Measurements from ENCODE around the gene ESRRA.

- TF ChIP-seq, protein P1, sequence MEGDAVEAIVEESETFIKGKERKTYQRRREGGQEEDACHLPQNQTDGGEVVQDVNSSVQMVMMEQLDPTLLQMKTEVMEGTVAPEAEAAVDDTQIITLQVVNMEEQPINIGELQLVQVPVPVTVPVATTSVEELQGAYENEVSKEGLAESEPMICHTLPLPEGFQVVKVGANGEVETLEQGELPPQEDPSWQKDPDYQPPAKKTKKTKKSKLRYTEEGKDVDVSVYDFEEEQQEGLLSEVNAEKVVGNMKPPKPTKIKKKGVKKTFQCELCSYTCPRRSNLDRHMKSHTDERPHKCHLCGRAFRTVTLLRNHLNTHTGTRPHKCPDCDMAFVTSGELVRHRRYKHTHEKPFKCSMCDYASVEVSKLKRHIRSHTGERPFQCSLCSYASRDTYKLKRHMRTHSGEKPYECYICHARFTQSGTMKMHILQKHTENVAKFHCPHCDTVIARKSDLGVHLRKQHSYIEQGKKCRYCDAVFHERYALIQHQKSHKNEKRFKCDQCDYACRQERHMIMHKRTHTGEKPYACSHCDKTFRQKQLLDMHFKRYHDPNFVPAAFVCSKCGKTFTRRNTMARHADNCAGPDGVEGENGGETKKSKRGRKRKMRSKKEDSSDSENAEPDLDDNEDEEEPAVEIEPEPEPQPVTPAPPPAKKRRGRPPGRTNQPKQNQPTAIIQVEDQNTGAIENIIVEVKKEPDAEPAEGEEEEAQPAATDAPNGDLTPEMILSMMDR (IDR thresholded peaks at IDR 0.05 in 4 of 5, conservative IDR thresholded peaks at IDR 0.05 in 1 of 5): no peak
- TF ChIP-seq POLR2A (IDR thresholded peaks at IDR 0.05): no peak
Observed at GRCh38 chr11:64275031-64275800, 30.1 kb upstream of the ESRRA start.

Measured in gastrocnemius medialis (tissue), 4 donors.